Omental fat pad (tissue), 4 donors: ENCODE data around the gene ELFN2. TPM values are rescaled to one million over a fixed set of nuclear protein-coding genes. Genes with fewer than 3 reads are reported as not detected.
"Not testable (repeated sequence)": the region's sequence is repeated elsewhere in the genome, so short reads cannot be mapped to it uniquely, and the experiment has no call there.

Source experiments
- ATAC-seq: fragments of 150-250 bp; one replicate; pipeline ENCODE4 v1.9.1; 2016; ENCODE audit warnings: mild to moderate bottlenecking, moderate library complexity; ENCODE audit not compliant: low FRiP score
- DNase-seq: peaks from one replicate; pipeline ENCODE4 v3.0.0-alpha.2; 2019; ENCODE audit warnings: low spot score
- CTCF ChIP-seq, 3 donors: fragments of 450-650 bp; IDR thresholded peaks; one replicate each; pipeline ENCODE4 v1.5.1; 2016 to 2017; ENCODE audit warnings: antibody characterized with exemption in 3 of 3, mild to moderate bottlenecking in 3 of 3, moderate library complexity in 2 of 3
- total RNA-seq, 4 donors: library from RNA; depleted of rRNA; stranded (reverse); fragments of >200 nt; gene quantifications; one replicate each; pipeline ENCODE4 v1.1.0, GENCODE V29; 2016

ELFN2 gene
- total RNA-seq, 4 donors from 2014 or later, result 0.32 TPM; not detected in 3

- DNase-seq (no peak), ATAC-seq (no peak)
- no peak for TF ChIP-seq CTCF (IDR thresholded peaks at IDR 0.05)
Observed at GRCh38 chr22:37471727-37472417, 44.6 kb upstream of the ELFN2 start.

GRCh38 chr22:37470087-37470445 lies 42.8 kb upstream of the ELFN2 start:
- DNase-seq (no peak), ATAC-seq (no peak)
- no peak for TF ChIP-seq CTCF (IDR thresholded peaks at IDR 0.05)

- ATAC-seq (no peak), DNase-seq (no peak)
- no peak for TF ChIP-seq CTCF (IDR thresholded peaks at IDR 0.05)
Observed at GRCh38 chr22:37469416-37470086, 42.3 kb upstream of the ELFN2 start.

GRCh38 chr22:37468201-37468695 lies 41.0 kb upstream of the ELFN2 start:
- ATAC-seq, result not testable (repeated sequence)

GRCh38 chr22:37467391-37467955 lies 40.2 kb upstream of the ELFN2 start:
- no peak for ATAC-seq
- no peak for DNase-seq
- TF ChIP-seq CTCF (IDR thresholded peaks at IDR 0.05), result no peak

More at GRCh38 chr22:37468201-37468695, 41.0 kb upstream of the ELFN2 start:
- DNase-seq, result not testable (repeated sequence)

- ATAC-seq, result no peak
- DNase-seq, result no peak
- TF ChIP-seq CTCF (IDR thresholded peaks at IDR 0.05), result no peak
Observed at GRCh38 chr22:37464181-37464580, 36.9 kb upstream of the ELFN2 start.

GRCh38 chr22:37462983-37463382 lies 35.7 kb upstream of the ELFN2 start:
- no peak for ATAC-seq
- no peak for DNase-seq

More at GRCh38 chr22:37462983-37463382, 35.7 kb upstream of the ELFN2 start:
- TF ChIP-seq CTCF (IDR thresholded peaks at IDR 0.05), result no peak
